MCF 10A (cell line): ENCODE measurements around the gene GNAL. TPM values are rescaled to one million over a fixed set of nuclear protein-coding genes. Genes with fewer than 3 reads are reported as not detected.
A peak's percentile ranks its signal among the peaks of the same experiment; 100 is the strongest.
"Not testable (repeated sequence)": the region's sequence is repeated elsewhere in the genome, so short reads cannot be mapped to it uniquely, and the experiment has no call there.

Source experiments
- BruUV-seq: library from RNA; stranded (reverse); fragments of 400-500 nt; replicated peaks from 2 replicates; lab custom pipeline; 2021; lab: Mats Ljungman, UMichigan
- CTCF ChIA-PET: fragments of 300-600 bp; sonication (Branson Sonifier 250); formaldehyde crosslinking; extraction: SDS; loops from one replicate; lab custom pipeline; 2021; ENCODE audit warnings: antibody characterized with exemption, inconsistent platforms; lab: Yijun Ruan, JAX
- POLR2A ChIA-PET: fragments of 300-600, 350-650 bp; sonication (Branson Sonifier 250); formaldehyde crosslinking; extraction: SDS; loops from one replicate; lab custom pipeline; 2020; ENCODE audit warnings: antibody characterized with exemption, inconsistent platforms; lab: Yijun Ruan, JAX
- DNase-seq: peaks from one replicate; pipeline ENCODE4 v3.0.0-alpha.2; 2018; ENCODE audit not compliant: unreplicated experiment
- H3K27ac Mint-ChIP-seq: one replicate; pipeline ENCODE4 v1.8.0; 2022; ENCODE audit warnings: mild to moderate bottlenecking, low read depth, mixed read lengths; ENCODE audit not compliant: unreplicated experiment
- H3K27me3 Mint-ChIP-seq: one replicate; pipeline ENCODE4 v1.8.0; 2022; ENCODE audit warnings: mixed read lengths; ENCODE audit not compliant: insufficient read depth, unreplicated experiment
- H3K36me3 Mint-ChIP-seq: one replicate; pipeline ENCODE4 v1.8.0; 2022; ENCODE audit warnings: mild to moderate bottlenecking, moderate library complexity, mixed read lengths; ENCODE audit not compliant: insufficient read depth, unreplicated experiment
- H3K4me1 Mint-ChIP-seq: one replicate; pipeline ENCODE4 v1.8.0; 2022; ENCODE audit warnings: mixed read lengths; ENCODE audit not compliant: insufficient read depth, unreplicated experiment
- H3K4me3 Mint-ChIP-seq: one replicate; pipeline ENCODE4 v1.8.0; 2022; ENCODE audit warnings: mild to moderate bottlenecking, moderate library complexity, mixed read lengths; ENCODE audit not compliant: unreplicated experiment
- H3K9me3 Mint-ChIP-seq: one replicate; pipeline ENCODE4 v1.8.0; 2022; ENCODE audit warnings: mixed read lengths; ENCODE audit not compliant: unreplicated experiment
- CTCF ChIP-seq: fragments of 200-600 bp; IDR thresholded peaks from one replicate; pipeline ENCODE4 v1.8.0; 2022; ENCODE audit warnings: antibody characterized with exemption, mild to moderate bottlenecking; ENCODE audit not compliant: unreplicated experiment
- intact Hi-C: fragments of 100-400 bp; cut with micrococcal nuclease; formaldehyde crosslinking; loops from 2 replicates; pipeline ENCODE4 v1.14.1; 2022
- total RNA-seq: library from RNA; stranded (reverse); gene quantifications from 2 replicates; pipeline ENCODE4 v1.2.3, GENCODE V29; 2022

GNAL gene
- total RNA-seq, 1 experiment from 2014 or later: 1.6 TPM

DNA sequence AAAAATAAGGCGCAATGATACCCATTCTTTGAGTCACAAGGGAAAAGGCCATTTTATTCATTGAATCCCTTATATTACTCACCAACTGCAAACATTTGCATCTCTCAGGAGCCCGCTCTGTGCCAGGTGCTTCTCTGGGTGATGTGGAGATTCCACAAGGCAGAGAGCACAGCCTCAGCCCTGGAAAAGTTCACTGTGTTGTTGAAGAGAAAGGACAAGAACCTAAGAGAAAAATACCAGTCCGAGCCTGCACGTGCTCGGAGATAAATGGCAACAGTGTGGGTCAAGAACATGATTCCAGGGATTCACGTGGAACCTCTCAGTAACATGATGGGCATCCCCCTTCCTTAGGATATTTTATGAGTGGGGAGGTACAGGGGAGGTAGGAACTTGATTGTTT is 11.8 kb downstream of the GNAL start:
- Mint-ChIP-seq H3K27ac (no peak overlapping the region), H3K36me3 (no peaks in the 10 kb centered on the region), H3K4me3 (no peak overlapping the region), H3K4me1 (no peaks in the 10 kb centered on the region), H3K27me3 (no peaks in the 10 kb centered on the region), H3K9me3 (no peaks in the 10 kb centered on the region)
- POLR2A ChIA-PET: no interaction called here
- intact Hi-C loops: no loop called here
- TF ChIP-seq CTCF: no peak
- DNase-seq: no peak
- CTCF ChIA-PET: interaction anchor here (1.4 kb wide), 1 partner anchor 10 kb away, joined by 3 read pairs; no protein-coding TSS in a partner anchor
- BruUV-seq: no TSS peak

DNA sequence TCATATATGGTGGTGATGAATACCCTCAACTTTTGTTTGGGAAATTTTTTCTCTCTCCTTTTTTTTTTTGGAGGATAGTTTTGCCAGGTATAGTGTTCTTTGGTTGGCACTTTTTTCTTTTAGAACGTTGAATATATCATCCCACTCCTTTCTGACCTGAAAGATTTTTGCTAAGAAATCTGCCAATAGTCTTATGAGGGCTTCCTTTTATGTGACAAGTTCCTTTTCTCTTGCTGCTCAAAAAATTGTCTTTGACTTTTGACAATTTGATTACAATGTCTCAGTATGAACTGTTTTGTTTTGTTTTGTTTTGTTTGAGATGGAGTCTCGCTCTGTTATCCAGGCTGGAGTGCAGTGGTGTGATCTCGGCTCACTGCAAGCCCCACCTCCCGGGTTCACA is 21.5 kb downstream of the GNAL start:
- no TSS peak for BruUV-seq
- ChIA-PET POLR2A (interaction anchor here (1.1 kb wide), 1 partner anchor 54 kb away, joined by 3 read pairs; no protein-coding TSS in a partner anchor), CTCF (interaction anchor here (0.6 to 2.1 kb wide), 5 partner anchors 9 to 1065 kb away, joined by 3 to 11 read pairs (median 4); no protein-coding TSS in a partner anchor)
- DNase-seq: no peak
- no peak overlapping the region for H3K4me3 Mint-ChIP-seq
- H3K4me1 Mint-ChIP-seq: peaks cover 10% of the 10 kb centered on the region
- no peaks in the 10 kb centered on the region for H3K36me3 Mint-ChIP-seq
- H3K27ac Mint-ChIP-seq: no peak overlapping the region
- intact Hi-C loops: no loop called here
- TF ChIP-seq CTCF: no peak
- peaks cover 22% of the 10 kb centered on the region for H3K9me3 Mint-ChIP-seq
- no peaks in the 10 kb centered on the region for H3K27me3 Mint-ChIP-seq

DNA sequence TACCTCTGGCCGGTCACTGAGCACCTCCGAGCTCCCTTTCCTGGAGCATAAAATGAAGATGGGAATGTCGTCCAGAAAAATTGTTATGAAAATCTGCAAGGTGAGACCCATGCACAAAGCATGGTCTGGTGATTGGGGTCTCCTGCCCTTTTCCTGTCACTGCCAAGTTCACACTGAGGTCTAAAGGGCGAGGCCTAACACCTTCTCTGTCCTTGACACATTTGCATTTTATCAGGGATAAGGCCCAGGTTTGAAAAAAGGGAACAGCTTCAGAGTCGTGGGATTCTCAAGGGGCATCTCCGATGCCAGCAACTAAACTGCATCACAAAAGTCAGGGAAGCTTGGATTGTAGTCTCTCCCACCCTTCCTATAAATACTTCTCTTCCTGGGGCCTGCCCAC is 24.7 kb downstream of the GNAL start:
- CTCF ChIA-PET: no interaction called here
- H3K4me3 Mint-ChIP-seq: peak overlapping the region; percentile 55

GRCh38 chr18:11714244-11714918 is 25.3 kb downstream of the GNAL start:
- ChIA-PET POLR2A (no interaction called here), CTCF (no interaction called here)
- intact Hi-C loops: no loop called here
- Mint-ChIP-seq H3K27me3 (no peaks in the 10 kb centered on the region), H3K9me3 (peaks cover 13% of the 10 kb centered on the region), H3K36me3 (no peaks in the 10 kb centered on the region), H3K4me3 (peak overlapping the region; percentile 55), H3K27ac (no peak overlapping the region), H3K4me1 (peaks cover 10% of the 10 kb centered on the region)
- TF ChIP-seq CTCF: no peak
- BruUV-seq: no TSS peak
- DNase-seq: no peak

More for the DNA sequence above, 24.7 kb downstream of the GNAL start:
- H3K9me3 Mint-ChIP-seq: peaks cover 20% of the 10 kb centered on the region
- DNase-seq: no peak
- no peak overlapping the region for H3K27ac Mint-ChIP-seq
- intact Hi-C loops: no loop called here
- BruUV-seq: no TSS peak
- H3K27me3 Mint-ChIP-seq: no peaks in the 10 kb centered on the region
- POLR2A ChIA-PET: no interaction called here
- peaks cover 10% of the 10 kb centered on the region for H3K4me1 Mint-ChIP-seq
- H3K36me3 Mint-ChIP-seq: no peaks in the 10 kb centered on the region
- TF ChIP-seq CTCF: no peak

DNA sequence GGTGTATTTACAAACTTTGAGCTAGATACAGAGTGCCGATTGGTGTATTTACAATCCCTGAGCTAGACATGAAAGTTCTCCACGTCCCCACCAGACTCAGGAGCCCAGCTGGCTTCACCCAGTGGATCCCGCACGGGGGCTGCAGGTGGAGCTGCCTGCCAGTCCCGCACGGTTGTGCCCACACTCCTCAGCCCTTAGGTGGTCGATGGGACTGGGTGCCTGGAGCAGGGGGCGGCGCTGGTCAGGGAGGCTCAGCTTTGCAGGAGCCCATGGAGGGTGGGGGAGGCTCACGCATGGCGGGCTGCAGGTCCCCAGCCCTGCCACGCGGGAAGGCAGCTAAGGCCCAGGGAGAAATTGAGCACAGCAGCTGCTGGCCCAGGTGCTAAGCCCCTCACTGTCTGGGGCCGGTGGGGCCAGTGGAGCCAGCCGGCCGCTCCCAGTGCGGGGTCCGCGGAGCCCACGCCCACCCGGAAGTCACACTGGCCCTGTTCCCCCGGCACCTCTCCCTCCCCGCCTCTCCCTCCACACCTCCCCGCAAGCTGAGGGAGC is 27.8 kb downstream of the GNAL start:
- CTCF ChIA-PET: interaction anchor here (0.7 to 1.3 kb wide), 3 partner anchors 16 to 202 kb away, joined by 3 to 4 read pairs (median 3); no protein-coding TSS in a partner anchor
- DNase-seq, H3K4me3 Mint-ChIP-seq, intact Hi-C loops, H3K36me3 Mint-ChIP-seq, H3K27me3 Mint-ChIP-seq, BruUV-seq, H3K9me3 Mint-ChIP-seq, H3K4me1 Mint-ChIP-seq, H3K27ac Mint-ChIP-seq: not testable (repeated sequence)
- POLR2A ChIA-PET: interaction anchor here (0.6 kb wide), 1 partner anchor 317 kb away, joined by 3 read pairs; no protein-coding TSS in a partner anchor
